WTC11 (cell line): ENCODE results near the gene AP5M1. TPM values are rescaled to one million over a fixed set of nuclear protein-coding genes. Genes with fewer than 3 reads are reported as not detected.
"Not testable (repeated sequence)": the region's sequence is repeated elsewhere in the genome, so short reads cannot be mapped to it uniquely, and the experiment has no call there.

ENCODE experiments used
- ATAC-seq: fragments of 200-7000 bp; cut with Tn5 transposase; 2 replicates; pipeline ENCODE4 v1.10.0; 2021; ENCODE audit warnings: mild to moderate bottlenecking, moderate library complexity
- CTCF ChIA-PET: fragments of 300-600 bp; sonication (Branson Sonifier 250); formaldehyde crosslinking; loops from one replicate; lab custom pipeline; 2021; ENCODE audit warnings: antibody characterized with exemption; lab: Charles Lee
- POLR2A ChIA-PET: fragments of 350-600 bp; sonication (Branson Sonifier 250); formaldehyde crosslinking; loops from one replicate; lab custom pipeline; 2021; ENCODE audit warnings: antibody characterized with exemption; lab: Charles Lee
- DNase-seq: peaks from one replicate; pipeline ENCODE4 v3.0.0; 2021; ENCODE audit warnings: low spot score
- H3K27ac Mint-ChIP-seq: 2 replicates; pipeline ENCODE4 v1.8.0; 2021; ENCODE audit warnings: mixed read lengths
- H3K27me3 Mint-ChIP-seq: 2 replicates; pipeline ENCODE4 v1.8.0; 2021; ENCODE audit warnings: low read depth, mild to moderate bottlenecking, moderate library complexity, mixed read lengths
- H3K36me3 Mint-ChIP-seq: 2 replicates; pipeline ENCODE4 v1.8.0; 2021; ENCODE audit warnings: mixed read lengths
- H3K4me1 Mint-ChIP-seq: 2 replicates; pipeline ENCODE4 v1.8.0; 2022; ENCODE audit warnings: mixed read lengths
- H3K4me3 Mint-ChIP-seq: 2 replicates; pipeline ENCODE4 v1.8.0; 2021; ENCODE audit warnings: mild to moderate bottlenecking, moderate library complexity, mixed read lengths
- H3K9me3 Mint-ChIP-seq: 2 replicates; pipeline ENCODE4 v1.8.0; 2021; ENCODE audit warnings: mixed read lengths
- ATF1 ChIP-seq: sonication (generic); formaldehyde crosslinking; IDR thresholded peaks from 2 replicates; pipeline ENCODE4 v1.8.1; 2023; ENCODE audit warnings: mild to moderate bottlenecking, moderate library complexity, missing genetic modification reagents
- FOXK1 ChIP-seq: sonication (generic); formaldehyde crosslinking; IDR thresholded peaks from 2 replicates; pipeline ENCODE4 v1.8.0; 2022; ENCODE audit warnings: mild to moderate bottlenecking, moderate library complexity, missing genetic modification reagents
- FOXP1 ChIP-seq: sonication (generic); formaldehyde crosslinking; IDR thresholded peaks from 2 replicates; pipeline ENCODE4 v1.8.0; 2022; ENCODE audit warnings: missing genetic modification reagents, mild to moderate bottlenecking, moderate library complexity, borderline replicate concordance
- KAT7 ChIP-seq: sonication (generic); formaldehyde crosslinking; IDR thresholded peaks from 2 replicates; pipeline ENCODE4 v1.8.1; 2023; ENCODE audit warnings: missing genetic modification reagents, mild to moderate bottlenecking, borderline replicate concordance
- MAX ChIP-seq: sonication (generic); formaldehyde crosslinking; IDR thresholded peaks from 2 replicates; pipeline ENCODE4 v1.8.0; 2022; ENCODE audit warnings: mild to moderate bottlenecking, missing genetic modification reagents
- MYBL2 ChIP-seq: sonication (generic); formaldehyde crosslinking; IDR thresholded peaks from 2 replicates; pipeline ENCODE4 v1.8.1; 2023; ENCODE audit warnings: mild to moderate bottlenecking, moderate library complexity, missing genetic modification reagents
- OVOL2 ChIP-seq: fragments of 250-450 bp; sonication (Bioruptor Pico); IDR thresholded peaks from 2 replicates; pipeline ENCODE4 v1.9.0; 2021; ENCODE audit warnings: mild to moderate bottlenecking, borderline replicate concordance
- PREB ChIP-seq: sonication (generic); formaldehyde crosslinking; IDR thresholded peaks from 2 replicates; pipeline ENCODE4 v1.8.1; 2022; ENCODE audit warnings: mild to moderate bottlenecking, missing genetic modification reagents, moderate library complexity, borderline replicate concordance
- PRRX2 ChIP-seq: fragments of 250-450 bp; sonication (Bioruptor Pico); IDR thresholded peaks from 2 replicates; pipeline ENCODE4 v1.8.0; 2021; ENCODE audit warnings: mild to moderate bottlenecking
- RORB ChIP-seq: fragments of 250-450 bp; sonication (Bioruptor Pico); IDR thresholded peaks from 2 replicates; pipeline ENCODE4 v1.9.0; 2021; ENCODE audit warnings: mild to moderate bottlenecking
- USF1 ChIP-seq: sonication (generic); formaldehyde crosslinking; IDR thresholded peaks from 2 replicates; pipeline ENCODE4 v1.8.0; 2022; ENCODE audit warnings: mild to moderate bottlenecking, missing genetic modification reagents
- ZNF121 ChIP-seq: sonication (generic); formaldehyde crosslinking; IDR thresholded peaks from 2 replicates; pipeline ENCODE4 v1.8.0; 2023; ENCODE audit warnings: missing genetic modification reagents
- ZNF219 ChIP-seq: sonication (generic); formaldehyde crosslinking; IDR thresholded peaks from 2 replicates; pipeline ENCODE4 v1.8.0; 2023; ENCODE audit warnings: missing genetic modification reagents, mild to moderate bottlenecking, borderline replicate concordance
- ZNF232 ChIP-seq: sonication (generic); formaldehyde crosslinking; IDR thresholded peaks from 2 replicates; pipeline ENCODE4 v1.8.0; 2022; ENCODE audit warnings: mild to moderate bottlenecking, missing genetic modification reagents
- ZNF396 ChIP-seq: fragments of 250-450 bp; sonication (Bioruptor Pico); IDR thresholded peaks from 2 replicates; pipeline ENCODE4 v1.8.0; 2021; ENCODE audit warnings: mild to moderate bottlenecking, moderate library complexity, borderline replicate concordance
- ZNF416 ChIP-seq: fragments of 250-450 bp; sonication (Bioruptor Pico); IDR thresholded peaks from 2 replicates; pipeline ENCODE4 v1.9.0; 2021; ENCODE audit warnings: mild to moderate bottlenecking, inconsistent platforms
- ZNF532 ChIP-seq: fragments of 250-450 bp; sonication (Bioruptor Pico); IDR thresholded peaks from 2 replicates; pipeline ENCODE4 v1.9.0; 2021; ENCODE audit warnings: mild to moderate bottlenecking, borderline replicate concordance
- total RNA-seq: library from RNA; stranded (reverse); gene quantifications from 3 replicates; pipeline ENCODE4 v1.2.3, GENCODE V29; 2021

AP5M1 gene
- total RNA-seq, 1 experiment from 2014 or later: 48.5 TPM

- H3K27me3 Mint-ChIP-seq, ATAC-seq, H3K9me3 Mint-ChIP-seq, CTCF ChIA-PET, POLR2A ChIA-PET: not testable (repeated sequence)
- peaks cover 12% of the 10 kb centered on the region for H3K4me1 Mint-ChIP-seq
- peak overlapping the region; percentile 95 for H3K27ac Mint-ChIP-seq
- H3K4me3 Mint-ChIP-seq: peak overlapping the region; percentile 86
- DNase-seq: peak; percentile 45
- H3K36me3 Mint-ChIP-seq: peaks cover 16% of the 10 kb centered on the region
- 0 out of 2 replicates have a peak, but pooled peaks have one; percentile 50 for TF ChIP-seq FOXP1 (CRISPR knock-in tag)
- 0 out of 2 replicates have a peak, but pooled peaks have one; percentile 52 for TF ChIP-seq FOXK1 (CRISPR knock-in tag)
- TF ChIP-seq, all 79 proteins: peak for 2; not testable (repeated sequence) for 77
Observed at GRCh38 chr14:57343545-57344297, 75.0 kb downstream of the AP5M1 start.

GRCh38 chr14:57345106-57345505 is 76.3 kb downstream of the AP5M1 start:
- POLR2A ChIA-PET: no interaction called here
- TF ChIP-seq OVOL2 (CRISPR knock-in tag): no peak
- TF ChIP-seq ZNF232 (CRISPR knock-in tag): no peak
- no peak for TF ChIP-seq MYBL2 (CRISPR knock-in tag)
- TF ChIP-seq ZNF396 (CRISPR knock-in tag): no peak
- TF ChIP-seq, all 79 proteins: peak for 0
- Mint-ChIP-seq H3K27me3 (peaks cover 4% of the 10 kb centered on the region), H3K4me3 (no peak overlapping the region), H3K27ac (no peak overlapping the region), H3K9me3 (peaks cover 8% of the 10 kb centered on the region), H3K4me1 (peaks cover 14% of the 10 kb centered on the region), H3K36me3 (peaks cover 16% of the 10 kb centered on the region)
- ATAC-seq (no peak), DNase-seq (no peak)
- CTCF ChIA-PET: no interaction called here

- peaks cover 11% of the 10 kb centered on the region for H3K36me3 Mint-ChIP-seq
- H3K9me3 Mint-ChIP-seq: peaks cover 4% of the 10 kb centered on the region; the same call in 1 of the 2 replicates
- POLR2A ChIA-PET: no interaction called here
- peaks cover 14% of the 10 kb centered on the region for H3K4me1 Mint-ChIP-seq
- no peak for TF ChIP-seq RORB (CRISPR knock-in tag)
- TF ChIP-seq PRRX2 (CRISPR knock-in tag): no peak
- TF ChIP-seq KAT7: no peak
- no peak for TF ChIP-seq ZNF121
- no peak for TF ChIP-seq ZNF532 (CRISPR knock-in tag)
- TF ChIP-seq ZNF416 (CRISPR knock-in tag): no peak
- no peak for TF ChIP-seq PREB (CRISPR knock-in tag)
- no peak for TF ChIP-seq USF1 (CRISPR knock-in tag)
- TF ChIP-seq ATF1 (CRISPR knock-in tag): no peak
- TF ChIP-seq FOXP1 (CRISPR knock-in tag): no peak
- TF ChIP-seq ZNF219 (CRISPR knock-in tag): no peak
- TF ChIP-seq MAX: no peak
- TF ChIP-seq, all 79 proteins: peak for 0
- CTCF ChIA-PET: no interaction called here
- no peak overlapping the region for H3K4me3 Mint-ChIP-seq
- no peak for ATAC-seq
- no peak for DNase-seq
- no peaks in the 10 kb centered on the region; the same call in 1 of the 2 replicates for H3K27me3 Mint-ChIP-seq
- H3K27ac Mint-ChIP-seq: no peak overlapping the region
Observed at GRCh38 chr14:57346741-57347140, 78.0 kb downstream of the AP5M1 start.

Other genes starting within 250 kb of the AP5M1 start
- 71.5 to 80.4 TPM (median 74.2 TPM) in 3 replicates for gene EXOC5, start 66 bp upstream of the AP5M1 start, total RNA-seq
- 16.9 to 18.5 TPM (median 17.8 TPM) in 3 replicates for gene NAA30, start 121.6 kb downstream of the AP5M1 start, total RNA-seq
- gene CCDC198, start 224.9 kb downstream of the AP5M1 start, total RNA-seq: not detected in 3 replicates